SIG-M5 (cell line): ENCODE results near the gene COL23A1.

Experiments
- DNase-seq: peaks from one replicate; lab custom pipeline; 2025; lab: John Stamatoyannopoulos, UW

Gene COL23A1

GRCh38 chr5:178360222-178360925, 229.8 kb downstream of the COL23A1 start:
- no peak for DNase-seq

GRCh38 chr5:178359738-178360137, 230.5 kb downstream of the COL23A1 start:
- DNase-seq, result no peak

GRCh38 chr5:178357678-178358077, 232.5 kb downstream of the COL23A1 start:
- no peak for DNase-seq

GRCh38 chr5:178357121-178357521, 233.1 kb downstream of the COL23A1 start:
- DNase-seq, result no peak

GRCh38 chr5:178356431-178356872, 233.7 kb downstream of the COL23A1 start:
- no peak for DNase-seq

GRCh38 chr5:178355671-178356070, 234.5 kb downstream of the COL23A1 start:
- DNase-seq, result no peak

- DNase-seq, result no peak
Observed at GRCh38 chr5:178353461-178353860, 236.7 kb downstream of the COL23A1 start.

GRCh38 chr5:178352035-178352349, 238.2 kb downstream of the COL23A1 start:
- DNase-seq, result no peak

GRCh38 chr5:178351221-178352034, 238.8 kb downstream of the COL23A1 start:
- no peak for DNase-seq

- DNase-seq, result no peak
Observed at GRCh38 chr5:178350361-178351220, 239.6 kb downstream of the COL23A1 start.

GRCh38 chr5:178349625-178350353, 240.4 kb downstream of the COL23A1 start:
- DNase-seq, result no peak

- no peak for DNase-seq
Observed at GRCh38 chr5:178349075-178349511, 241.1 kb downstream of the COL23A1 start.

- no peak for DNase-seq
Observed at GRCh38 chr5:178348356-178349074, 241.7 kb downstream of the COL23A1 start.

- DNase-seq, result no peak
Observed at GRCh38 chr5:178347956-178348355, 242.2 kb downstream of the COL23A1 start.

GRCh38 chr5:178346607-178347334, 243.4 kb downstream of the COL23A1 start:
- no peak for DNase-seq

- DNase-seq, result no peak
Observed at GRCh38 chr5:178343306-178343705, 246.9 kb downstream of the COL23A1 start.

- DNase-seq, result no peak
Observed at GRCh38 chr5:178341851-178342140, 248.4 kb downstream of the COL23A1 start.

- no peak for DNase-seq
Observed at GRCh38 chr5:178341091-178341850, 248.9 kb downstream of the COL23A1 start.

GRCh38 chr5:178340637-178341036, 249.6 kb downstream of the COL23A1 start:
- no peak for DNase-seq

GRCh38 chr5:178340187-178340586, 250.0 kb downstream of the COL23A1 start:
- peak; percentile 47 for DNase-seq
